Adrenal gland (tissue), 5 donors: ENCODE results near the gene FOXS1.

Source experiments
- POLR2A ChIP-seq, 2 donors: fragments of 450-650 bp; IDR thresholded peaks; one replicate each; pipeline ENCODE4 v1.6.1; 2017; ENCODE audit warnings: antibody characterized with exemption in 2 of 2, mild to moderate bottlenecking in 2 of 2, moderate library complexity in 1 of 2
- TF ChIP-seq, protein P1 (sequence below), 6 experiments: fragments of 450-650 bp in 4 of 6; fragments of 200-600 bp in 2 of 6; sonication (generic) in 1 of 6; IDR thresholded peaks; 1 replicate in 5 of 6; 2 replicates in 1 of 6; pipeline versions ENCODE4 v1.5.1 to v1.8.0; 2016 to 2021; ENCODE audit warnings: antibody characterized with exemption in 6 of 6, mild to moderate bottlenecking in 2 of 6, moderate library complexity in 1 of 6
- donor health status: DM: no; HTN: no; CAD: no.

DNA sequence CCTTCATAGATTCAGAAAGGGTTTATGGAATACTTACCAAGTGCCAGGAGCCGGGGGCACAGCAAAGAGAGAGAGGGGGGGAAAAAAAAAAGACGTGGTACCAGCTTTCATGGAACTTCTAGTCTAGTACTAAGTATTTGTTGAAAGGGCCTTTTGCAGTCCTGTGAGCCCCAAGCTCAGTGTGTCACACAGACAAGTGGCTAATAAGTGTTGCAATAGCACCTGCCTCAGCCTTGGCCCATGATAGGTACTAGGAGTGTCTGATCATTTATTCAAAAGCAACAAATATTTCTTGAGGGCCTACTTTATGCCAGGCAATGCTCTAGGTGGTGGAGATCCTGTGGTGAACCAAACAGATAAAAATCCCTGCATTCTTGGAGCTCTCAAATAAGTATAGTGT, 18.3 kb downstream of the FOXS1 start:
- TF ChIP-seq, protein P1, sequence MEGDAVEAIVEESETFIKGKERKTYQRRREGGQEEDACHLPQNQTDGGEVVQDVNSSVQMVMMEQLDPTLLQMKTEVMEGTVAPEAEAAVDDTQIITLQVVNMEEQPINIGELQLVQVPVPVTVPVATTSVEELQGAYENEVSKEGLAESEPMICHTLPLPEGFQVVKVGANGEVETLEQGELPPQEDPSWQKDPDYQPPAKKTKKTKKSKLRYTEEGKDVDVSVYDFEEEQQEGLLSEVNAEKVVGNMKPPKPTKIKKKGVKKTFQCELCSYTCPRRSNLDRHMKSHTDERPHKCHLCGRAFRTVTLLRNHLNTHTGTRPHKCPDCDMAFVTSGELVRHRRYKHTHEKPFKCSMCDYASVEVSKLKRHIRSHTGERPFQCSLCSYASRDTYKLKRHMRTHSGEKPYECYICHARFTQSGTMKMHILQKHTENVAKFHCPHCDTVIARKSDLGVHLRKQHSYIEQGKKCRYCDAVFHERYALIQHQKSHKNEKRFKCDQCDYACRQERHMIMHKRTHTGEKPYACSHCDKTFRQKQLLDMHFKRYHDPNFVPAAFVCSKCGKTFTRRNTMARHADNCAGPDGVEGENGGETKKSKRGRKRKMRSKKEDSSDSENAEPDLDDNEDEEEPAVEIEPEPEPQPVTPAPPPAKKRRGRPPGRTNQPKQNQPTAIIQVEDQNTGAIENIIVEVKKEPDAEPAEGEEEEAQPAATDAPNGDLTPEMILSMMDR (IDR thresholded peaks at IDR 0.05) = no peak
- no peak for TF ChIP-seq POLR2A (IDR thresholded peaks at IDR 0.05)
